ENCODE data around the gene SLC13A4. TPM values are rescaled to one million over a fixed set of nuclear protein-coding genes. Genes with fewer than 3 reads are reported as not detected.

SLC13A4 gene
- total and polyA plus RNA-seq, 2 experiments from 2014 or later: 0.13 to 0.93 TPM

- H3K9me2 ChIP-seq (replicated peaks; ENCODE audit: insufficient read depth): no peaks in the 10 kb centered on the region
- no peaks in the 10 kb centered on the region for H3K9me3 ChIP-seq (ENCODE audit: low read depth)
- no peaks in the 10 kb centered on the region for H3K27me3 ChIP-seq
- H3K4me3 ChIP-seq: no peak overlapping the region
- TF ChIP-seq EZH2phosphoT487 (IDR thresholded peaks at IDR 0.05; ENCODE audit: low read depth, severe bottlenecking, unreplicated experiment): no peak
- TF ChIP-seq, protein P1, sequence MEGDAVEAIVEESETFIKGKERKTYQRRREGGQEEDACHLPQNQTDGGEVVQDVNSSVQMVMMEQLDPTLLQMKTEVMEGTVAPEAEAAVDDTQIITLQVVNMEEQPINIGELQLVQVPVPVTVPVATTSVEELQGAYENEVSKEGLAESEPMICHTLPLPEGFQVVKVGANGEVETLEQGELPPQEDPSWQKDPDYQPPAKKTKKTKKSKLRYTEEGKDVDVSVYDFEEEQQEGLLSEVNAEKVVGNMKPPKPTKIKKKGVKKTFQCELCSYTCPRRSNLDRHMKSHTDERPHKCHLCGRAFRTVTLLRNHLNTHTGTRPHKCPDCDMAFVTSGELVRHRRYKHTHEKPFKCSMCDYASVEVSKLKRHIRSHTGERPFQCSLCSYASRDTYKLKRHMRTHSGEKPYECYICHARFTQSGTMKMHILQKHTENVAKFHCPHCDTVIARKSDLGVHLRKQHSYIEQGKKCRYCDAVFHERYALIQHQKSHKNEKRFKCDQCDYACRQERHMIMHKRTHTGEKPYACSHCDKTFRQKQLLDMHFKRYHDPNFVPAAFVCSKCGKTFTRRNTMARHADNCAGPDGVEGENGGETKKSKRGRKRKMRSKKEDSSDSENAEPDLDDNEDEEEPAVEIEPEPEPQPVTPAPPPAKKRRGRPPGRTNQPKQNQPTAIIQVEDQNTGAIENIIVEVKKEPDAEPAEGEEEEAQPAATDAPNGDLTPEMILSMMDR (IDR thresholded peaks at IDR 0.05; ENCODE audit: poor library complexity): no peak
- no peaks in the 10 kb centered on the region for H3K36me3 ChIP-seq (replicated peaks; ENCODE audit: insufficient read depth, low read depth)
- 77% methylated on average over 9 of the region's 9 CpGs for WGBS (ENCODE audit: low lambda C conversion rate, missing lambda C conversion rate)
- H3K4me1 ChIP-seq (ENCODE audit: insufficient read depth): peaks cover 14% of the 10 kb centered on the region
- H3K27ac ChIP-seq: no peak overlapping the region
- H4K20me1 ChIP-seq (ENCODE audit: insufficient read depth, poor library complexity, severe bottlenecking): no peaks in the 10 kb centered on the region
- H3K4me2 ChIP-seq: no peak overlapping the region
- peaks cover 18% of the 10 kb centered on the region for H3K79me2 ChIP-seq
- no peak for DNase-seq (ENCODE audit: low spot score)
- no peak overlapping the region for H2AFZ ChIP-seq
Measured at GRCh38 chr7:135659159-135659846, 68.7 kb downstream of the SLC13A4 start.

DNA sequence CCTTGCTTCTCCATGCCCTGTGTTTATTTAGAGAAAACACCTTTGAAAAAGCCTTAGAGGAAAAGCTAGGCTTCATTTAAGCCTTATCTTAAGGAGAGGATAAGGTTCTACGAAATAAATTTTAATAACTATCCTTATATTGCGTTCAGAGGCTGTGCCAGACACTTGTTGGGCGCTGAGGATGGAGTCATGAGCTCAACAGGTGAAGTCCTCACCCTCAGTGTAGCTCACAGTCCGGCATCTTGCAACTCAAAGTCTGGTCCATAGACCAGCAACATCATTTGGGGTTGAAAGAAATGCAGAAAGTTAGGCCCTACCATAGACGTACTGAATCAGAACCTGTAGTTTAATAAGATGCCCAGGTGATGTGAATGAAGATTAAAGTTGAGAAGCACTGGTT, 69.4 kb downstream of the SLC13A4 start:
- H3K4me3 ChIP-seq: no peak overlapping the region
- peaks cover 10% of the 10 kb centered on the region for H3K4me1 ChIP-seq (ENCODE audit: insufficient read depth)
- no peaks in the 10 kb centered on the region for H3K36me3 ChIP-seq (replicated peaks; ENCODE audit: insufficient read depth, low read depth)
- H3K79me2 ChIP-seq: peaks cover 11% of the 10 kb centered on the region
- WGBS (ENCODE audit: low lambda C conversion rate, missing lambda C conversion rate): 92% methylated on average over 5 of the region's 5 CpGs
- H2AFZ ChIP-seq: no peak overlapping the region
- H3K27me3 ChIP-seq: no peaks in the 10 kb centered on the region
- TF ChIP-seq, protein P1 (IDR thresholded peaks at IDR 0.05; ENCODE audit: poor library complexity): no peak
- no peak for TF ChIP-seq EZH2 (IDR thresholded peaks at IDR 0.05; ENCODE audit: borderline replicate concordance)
- no peaks in the 10 kb centered on the region for H3K9me2 ChIP-seq (replicated peaks; ENCODE audit: insufficient read depth)
- no peak overlapping the region for H3K4me2 ChIP-seq
- DNase-seq (ENCODE audit: low spot score): no peak
- H3K27ac ChIP-seq: no peak overlapping the region
- no peaks in the 10 kb centered on the region for H4K20me1 ChIP-seq (ENCODE audit: insufficient read depth, poor library complexity, severe bottlenecking)
- H3K9me3 ChIP-seq (ENCODE audit: low read depth): no peaks in the 10 kb centered on the region

DNA sequence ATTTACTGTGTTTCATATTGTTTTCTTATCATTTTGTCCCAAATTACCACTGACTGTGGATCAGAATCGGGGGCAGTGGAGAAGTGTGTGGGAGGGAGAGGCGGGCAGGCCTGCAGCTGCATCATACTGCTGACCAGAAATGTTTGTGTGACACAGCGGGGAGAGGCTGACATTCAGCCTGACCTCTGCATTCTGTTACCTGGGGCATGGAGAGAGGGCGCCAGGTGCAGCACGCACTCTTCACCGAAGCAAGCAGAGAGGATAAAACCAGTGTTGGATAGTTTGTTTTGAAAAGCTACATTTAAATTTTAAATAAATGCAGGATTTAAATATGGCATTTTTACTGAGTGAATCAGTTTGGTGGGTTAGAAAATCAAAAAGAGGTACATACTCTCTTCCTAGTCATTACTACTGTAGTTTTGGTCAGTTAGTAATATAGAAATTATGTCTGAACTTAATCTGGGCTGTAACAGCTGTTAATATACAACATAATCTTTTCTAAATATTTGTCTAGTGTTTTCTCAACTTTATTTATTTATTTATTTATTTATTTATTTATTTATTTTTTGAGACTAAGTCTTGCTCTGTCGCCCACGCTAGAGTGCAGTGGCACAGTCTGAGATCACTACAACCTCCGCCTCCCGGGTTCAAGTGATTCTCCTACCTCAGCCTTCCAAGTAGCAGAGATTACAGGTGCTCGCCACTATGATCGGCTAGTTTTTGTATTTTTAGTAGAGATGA, 74.5 kb downstream of the SLC13A4 start:
- H3K36me3 ChIP-seq (replicated peaks; ENCODE audit: insufficient read depth, low read depth): no peaks in the 10 kb centered on the region
- H3K4me1 ChIP-seq (ENCODE audit: insufficient read depth): no peaks in the 10 kb centered on the region
- no peaks in the 10 kb centered on the region for H4K20me1 ChIP-seq (ENCODE audit: insufficient read depth, poor library complexity, severe bottlenecking)
- no peaks in the 10 kb centered on the region for H3K9me2 ChIP-seq (replicated peaks; ENCODE audit: insufficient read depth)
- no peak overlapping the region for H3K4me2 ChIP-seq
- TF ChIP-seq EZH2phosphoT487 (IDR thresholded peaks at IDR 0.05; ENCODE audit: low read depth, severe bottlenecking, unreplicated experiment): no peak
- TF ChIP-seq, protein P1 (IDR thresholded peaks at IDR 0.05; ENCODE audit: poor library complexity): no peak
- TF ChIP-seq EZH2 (IDR thresholded peaks at IDR 0.05; ENCODE audit: borderline replicate concordance): no peak
- H3K9me3 ChIP-seq (ENCODE audit: low read depth): no peaks in the 10 kb centered on the region
- H3K79me2 ChIP-seq: no peaks in the 10 kb centered on the region
- H3K27me3 ChIP-seq: no peaks in the 10 kb centered on the region
- H3K4me3 ChIP-seq: no peak overlapping the region
- no peak overlapping the region for H3K27ac ChIP-seq
- no peak for DNase-seq (ENCODE audit: low spot score)
- H2AFZ ChIP-seq: no peak overlapping the region
- WGBS (ENCODE audit: low lambda C conversion rate, missing lambda C conversion rate): 89% methylated on average over 12 of the region's 12 CpGs
